AML-193 (cell line): Measurements from ENCODE around the gene SERPINB10.

ENCODE experiments used
- DNase-seq, 2 experiments: peaks; one replicate each; lab custom pipeline; 2025; lab: John Stamatoyannopoulos, UW

Gene SERPINB10

GRCh38 chr18:63980896-63981460, 73.2 kb downstream of the SERPINB10 start:
- DNase-seq = peak; percentile 88 to 94

- no peak for DNase-seq
Observed at GRCh38 chr18:63981719-63982118, 74.0 kb downstream of the SERPINB10 start.

- DNase-seq = peak in 1 of 2 experiments; percentile 28
Observed at GRCh38 chr18:63982361-63982760, 74.6 kb downstream of the SERPINB10 start.
